GM13977 (cell line): Measurements from ENCODE around the gene GPR158.

ENCODE experiments used
- DNase-seq: peaks from one replicate; pipeline ENCODE4 v3.0.0; 2012; ENCODE audit warnings: low spot score
- in situ Hi-C: fragments of 300-500 bp; cut with MboI; formaldehyde crosslinking; loops from one replicate; pipeline ENCODE4 v1.12.0; 2022; ENCODE audit warnings: low sequenced_read_pairs, low pct_unique_long_range_greater_than_20kb, mixed read lengths, inconsistent platforms; ENCODE audit not compliant: unreplicated experiment
- TF ChIP-seq, protein P1 (sequence below): IDR thresholded peaks from 2 replicates; pipeline ENCODE4 v1.5.1; 2012; ENCODE audit warnings: mild to moderate bottlenecking, control low read depth; ENCODE audit not compliant: insufficient read depth; ENCODE audit errors: extremely low read depth, missing control alignments

Gene GPR158

DNA sequence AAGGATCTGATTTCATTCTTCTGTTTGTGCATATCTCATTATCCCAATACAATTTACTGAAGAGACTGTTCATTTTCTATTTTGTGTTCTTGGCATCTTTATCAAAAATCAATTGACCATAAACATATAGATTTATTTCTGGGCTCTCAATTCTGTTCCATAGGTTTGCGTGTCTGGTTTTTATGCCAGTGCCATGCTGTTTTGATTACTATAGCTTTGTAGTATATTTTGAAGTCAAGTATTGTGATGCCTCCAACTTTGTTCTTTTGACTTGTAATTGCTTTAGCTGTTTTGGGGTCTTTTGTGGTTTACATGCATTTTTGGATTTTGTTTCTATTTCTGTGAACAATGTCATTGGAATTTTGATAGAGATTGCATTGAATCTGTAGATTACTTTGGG lies 278.8 kb downstream of the GPR158 start:
- TF ChIP-seq, protein P1, sequence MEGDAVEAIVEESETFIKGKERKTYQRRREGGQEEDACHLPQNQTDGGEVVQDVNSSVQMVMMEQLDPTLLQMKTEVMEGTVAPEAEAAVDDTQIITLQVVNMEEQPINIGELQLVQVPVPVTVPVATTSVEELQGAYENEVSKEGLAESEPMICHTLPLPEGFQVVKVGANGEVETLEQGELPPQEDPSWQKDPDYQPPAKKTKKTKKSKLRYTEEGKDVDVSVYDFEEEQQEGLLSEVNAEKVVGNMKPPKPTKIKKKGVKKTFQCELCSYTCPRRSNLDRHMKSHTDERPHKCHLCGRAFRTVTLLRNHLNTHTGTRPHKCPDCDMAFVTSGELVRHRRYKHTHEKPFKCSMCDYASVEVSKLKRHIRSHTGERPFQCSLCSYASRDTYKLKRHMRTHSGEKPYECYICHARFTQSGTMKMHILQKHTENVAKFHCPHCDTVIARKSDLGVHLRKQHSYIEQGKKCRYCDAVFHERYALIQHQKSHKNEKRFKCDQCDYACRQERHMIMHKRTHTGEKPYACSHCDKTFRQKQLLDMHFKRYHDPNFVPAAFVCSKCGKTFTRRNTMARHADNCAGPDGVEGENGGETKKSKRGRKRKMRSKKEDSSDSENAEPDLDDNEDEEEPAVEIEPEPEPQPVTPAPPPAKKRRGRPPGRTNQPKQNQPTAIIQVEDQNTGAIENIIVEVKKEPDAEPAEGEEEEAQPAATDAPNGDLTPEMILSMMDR = no peak
- in situ Hi-C loops = no loop called here
- no peak for DNase-seq

DNA sequence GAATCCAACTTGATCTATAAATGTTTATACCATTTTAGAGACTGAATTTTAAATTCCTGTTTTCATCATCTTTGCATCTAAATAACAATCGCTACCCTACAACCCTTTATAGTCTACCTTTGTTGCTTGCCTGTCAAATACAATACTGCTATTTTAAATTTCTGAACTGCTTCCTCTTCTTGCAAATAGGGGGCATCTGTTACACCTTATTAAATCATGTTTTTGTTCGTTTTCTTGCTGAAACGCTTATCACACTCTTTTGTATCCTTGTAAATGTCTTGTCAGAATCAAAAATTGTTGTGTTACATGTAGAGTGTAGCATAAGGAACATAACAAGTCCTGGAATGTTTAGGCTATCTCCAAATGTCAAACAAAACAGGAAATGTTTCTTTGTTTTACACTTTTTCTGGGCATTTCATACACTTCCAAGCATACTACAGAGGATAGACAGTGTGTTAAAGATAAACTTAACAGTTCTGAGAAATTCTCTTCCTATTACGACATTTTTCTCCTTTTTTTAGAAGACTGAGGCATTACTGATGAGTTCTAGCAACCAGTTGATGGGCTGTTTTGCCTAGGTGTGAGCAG lies 281.3 kb downstream of the GPR158 start:
- TF ChIP-seq, protein P1 = no peak
- DNase-seq = no peak
- in situ Hi-C loops = no loop called here

DNA sequence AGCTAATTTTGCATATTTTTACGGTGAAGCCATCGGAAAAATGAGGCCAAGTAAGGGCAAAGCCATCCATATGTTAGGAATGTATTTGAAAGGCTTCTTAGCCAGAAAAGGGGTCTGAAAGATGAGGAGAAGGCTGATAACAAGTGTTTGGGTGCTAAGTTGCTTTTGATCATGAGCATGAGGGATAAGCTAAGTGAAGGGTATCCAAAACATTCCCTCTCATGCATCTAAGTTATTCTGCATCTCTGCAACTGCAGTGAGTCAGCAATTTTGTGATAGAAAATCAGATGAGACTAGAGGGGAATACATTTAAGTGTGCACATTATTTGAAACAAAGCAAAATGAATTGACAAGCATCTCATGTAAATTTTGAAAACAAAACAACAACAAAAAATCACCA lies 282.8 kb downstream of the GPR158 start:
- in situ Hi-C loops = no loop called here
- no peak for DNase-seq
- TF ChIP-seq, protein P1 = no peak

DNA sequence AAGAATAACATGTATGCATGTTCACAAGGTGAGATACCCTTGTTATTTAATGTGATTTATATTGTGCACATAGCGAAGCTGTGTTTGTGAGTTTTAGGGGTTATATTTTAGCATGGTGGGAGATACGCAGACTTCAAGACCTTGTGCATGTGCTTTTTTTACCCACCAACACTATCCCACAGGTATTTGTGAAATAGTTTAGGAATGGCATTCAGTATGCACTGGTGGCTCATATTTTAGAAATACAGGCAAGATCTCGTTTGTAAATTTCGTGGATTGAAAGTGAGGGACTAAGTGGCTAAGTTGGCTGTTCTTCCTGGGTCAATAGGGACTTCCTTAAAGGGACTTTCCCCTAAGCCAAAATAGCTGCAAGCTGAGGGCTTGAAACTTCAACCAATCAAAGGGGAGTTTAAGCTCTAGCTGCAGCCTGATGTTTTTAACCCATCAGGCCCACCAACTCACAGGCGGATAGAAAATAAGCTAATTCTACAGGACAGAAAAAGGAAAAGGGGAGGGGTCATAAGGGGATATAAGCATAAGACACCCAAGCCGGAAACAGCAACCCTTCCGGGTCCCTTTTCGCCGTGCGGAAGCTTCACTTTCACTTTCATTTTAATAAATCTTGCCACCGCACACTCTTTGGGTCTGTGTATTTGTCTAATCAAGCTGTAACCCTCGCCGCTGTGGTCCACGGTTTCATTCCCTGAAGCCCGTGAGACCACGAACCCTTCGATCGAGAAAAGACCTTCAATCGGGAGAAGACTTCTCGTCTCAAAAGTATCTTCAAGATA lies 291.0 kb downstream of the GPR158 start:
- TF ChIP-seq, protein P1 = no peak
- DNase-seq = no peak
- in situ Hi-C loops = no loop called here

DNA sequence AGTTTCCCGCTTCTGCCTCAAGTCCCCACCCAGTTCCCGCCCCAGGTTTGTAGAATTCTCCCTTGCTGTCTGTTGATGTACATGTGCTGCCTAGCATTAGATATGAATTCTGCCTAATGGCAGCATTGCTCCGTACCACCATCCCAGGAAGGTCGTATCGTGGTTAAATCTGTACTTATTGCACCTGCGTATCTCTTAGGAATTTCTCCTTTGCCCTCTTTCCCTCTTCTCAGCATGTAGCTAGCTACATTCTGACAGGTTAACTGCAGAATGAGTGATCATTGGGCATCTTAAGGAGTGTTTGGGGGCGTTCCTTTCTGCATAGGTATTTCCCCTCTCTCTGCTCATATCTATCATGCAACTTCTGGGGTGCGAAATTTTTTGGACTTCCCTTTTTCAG lies 293.1 kb downstream of the GPR158 start:
- TF ChIP-seq, protein P1 = no peak
- in situ Hi-C loops = no loop called here

DNA sequence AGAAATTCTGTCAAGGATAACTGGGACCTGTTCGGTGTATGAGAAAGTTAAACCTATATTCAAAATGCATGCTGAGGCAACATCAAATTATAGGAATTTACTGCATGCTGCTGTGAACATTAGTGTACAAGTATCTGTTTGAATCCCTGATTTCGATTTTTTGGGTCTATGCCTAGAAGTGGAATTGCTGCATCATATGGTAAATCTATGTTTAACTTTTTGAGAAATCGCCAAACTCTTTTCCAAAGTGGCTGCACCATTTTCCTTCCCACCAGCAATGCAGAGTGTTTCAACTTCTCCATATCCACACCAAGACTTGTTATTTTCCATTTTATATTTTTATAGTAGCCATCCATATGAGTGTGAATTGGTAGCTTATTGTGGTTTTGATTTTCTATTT lies 306.7 kb downstream of the GPR158 start:
- TF ChIP-seq, protein P1 = no peak
- in situ Hi-C loops = no loop called here

More for the DNA sequence above, 293.1 kb downstream of the GPR158 start:
- DNase-seq = no peak

More for the DNA sequence above, 306.7 kb downstream of the GPR158 start:
- no peak for DNase-seq
